B cell (primary cell): ENCODE data around the gene GNGT1. TPM values are rescaled to one million over a fixed set of nuclear protein-coding genes. Genes with fewer than 3 reads are reported as not detected.

ENCODE experiments used
- ATAC-seq: fragments of 200-7000 bp; cut with Tn5 transposase; one replicate; pipeline ENCODE4 v1.10.0; 2021; ENCODE audit warnings: low read depth, mild to moderate bottlenecking, moderate number of reproducible peaks, moderate library complexity
- CTCF ChIA-PET: fragments of 350-600 bp; sonication (Branson Sonifier 250); formaldehyde crosslinking; loops from one replicate; lab custom pipeline; 2021; ENCODE audit warnings: antibody characterized with exemption, inconsistent platforms; lab: Charles Lee
- POLR2A ChIA-PET: fragments of 350-600 bp; sonication (Branson Sonifier 250); formaldehyde crosslinking; loops from one replicate; lab custom pipeline; 2021; ENCODE audit warnings: antibody characterized with exemption; lab: Charles Lee
- DNase-seq: peaks from one replicate; pipeline ENCODE4 v3.0.0; 2013
- H2AFZ ChIP-seq: 2 replicates; pipeline ENCODE4 v1.6.1; 2012; ENCODE audit warnings: mild to moderate bottlenecking, low read depth, low read length; ENCODE audit not compliant: insufficient read depth, poor library complexity, severe bottlenecking
- H3K27ac ChIP-seq, 2 donors: 1 replicate in 1 of 2; 2 replicates in 1 of 2; pipeline ENCODE4 v1.5.1; 2012 to 2013; ENCODE audit warnings: low read length in 2 of 2, mild to moderate bottlenecking in 2 of 2, moderate library complexity in 1 of 2
- H3K27me3 ChIP-seq, 4 experiments: fragments of 200-600 bp in 1 of 4; sonication (generic) in 1 of 4; replicated peaks in 1 of 4; 1 replicate in 2 of 4; 2 replicates in 2 of 4; pipeline versions ENCODE4 v1.6.1 to v1.7.0; 2013 to 2016; ENCODE audit warnings: low read length in 3 of 4, mild to moderate bottlenecking in 2 of 4, mixed read lengths in 1 of 4, moderate library complexity in 1 of 4; ENCODE audit not compliant: insufficient read depth in 4 of 4, control insufficient read depth in 3 of 4; ENCODE audit errors: control extremely low read depth in 1 of 4
- H3K36me3 ChIP-seq, 2 experiments: replicated peaks in 1 of 2; 1 replicate in 1 of 2; 2 replicates in 1 of 2; pipeline versions ENCODE4 v1.6.1 to v1.7.1; 2013; ENCODE audit warnings: low read length in 1 of 2; ENCODE audit not compliant: insufficient read depth in 2 of 2, control insufficient read depth in 1 of 2; ENCODE audit errors: control extremely low read depth in 1 of 2, extremely low read depth in 1 of 2
- H3K4me1 ChIP-seq, 2 donors: fragments of 200-600 bp in 1 of 2; sonication (generic) in 1 of 2; 1 replicate in 1 of 2; 2 replicates in 1 of 2; pipeline versions ENCODE4 v1.5.1 to v1.6.1; 2013 to 2017; ENCODE audit warnings: low read length in 2 of 2; ENCODE audit not compliant: control insufficient read depth in 2 of 2, insufficient read depth in 2 of 2
- H3K4me2 ChIP-seq: replicated peaks from 2 replicates; pipeline ENCODE3; 2012; ENCODE audit warnings: mild to moderate bottlenecking, low read depth, low read length; ENCODE audit not compliant: poor library complexity, severe bottlenecking
- H3K4me3 ChIP-seq, 5 experiments: fragments of 200-600 bp in 1 of 5; sonication (generic) in 1 of 5; 1 replicate in 3 of 5; 2 replicates in 2 of 5; pipeline versions ENCODE4 v1.5.1 to v1.7.0; 2011 to 2016; ENCODE audit warnings: low read length in 4 of 5, mild to moderate bottlenecking in 4 of 5, low read depth in 2 of 5, control low read depth in 1 of 5, moderate library complexity in 1 of 5; ENCODE audit not compliant: insufficient read depth in 1 of 5; ENCODE audit errors: control extremely low read depth in 1 of 5, extremely low read depth in 1 of 5
- H3K79me2 ChIP-seq: fragments of 200-600 bp; sonication (generic); one replicate; pipeline ENCODE4 v1.6.0; 2016; ENCODE audit warnings: low read length; ENCODE audit not compliant: control insufficient read depth, insufficient read depth
- H3K9ac ChIP-seq: fragments of 200-600 bp; sonication (generic); 2 replicates; pipeline ENCODE4 v1.6.1; 2017; ENCODE audit warnings: mild to moderate bottlenecking, low read length, moderate library complexity
- H3K9me3 ChIP-seq, 3 donors: one replicate each; pipeline versions ENCODE4 v1.6.1 to v1.7.1; 2013; ENCODE audit warnings: low read length in 2 of 3; ENCODE audit not compliant: control insufficient read depth in 2 of 3, insufficient read depth in 1 of 3; ENCODE audit errors: control extremely low read depth in 1 of 3
- H4K20me1 ChIP-seq: 2 replicates; pipeline ENCODE4 v1.6.0; 2012; ENCODE audit warnings: mild to moderate bottlenecking, low read length; ENCODE audit not compliant: insufficient read depth, control insufficient read depth, poor library complexity, severe bottlenecking
- H3K27ac Mint-ChIP-seq: one replicate; pipeline ENCODE4 v1.8.0; 2021; ENCODE audit warnings: mixed read lengths
- H3K27me3 Mint-ChIP-seq: one replicate; pipeline ENCODE4 v1.8.0; 2021; ENCODE audit warnings: mixed read lengths
- H3K4me1 Mint-ChIP-seq: one replicate; pipeline ENCODE4 v1.8.0; 2021; ENCODE audit warnings: mixed read lengths
- H3K4me3 Mint-ChIP-seq: one replicate; pipeline ENCODE4 v1.8.0; 2021; ENCODE audit warnings: mixed read lengths
- H3K9me3 Mint-ChIP-seq: one replicate; pipeline ENCODE4 v1.8.0; 2022; ENCODE audit warnings: mixed read lengths; ENCODE audit not compliant: insufficient read depth
- EZH2 ChIP-seq: IDR thresholded peaks from 2 replicates; pipeline ENCODE4 v1.6.1; 2012; ENCODE audit warnings: borderline replicate concordance, low read depth, mild to moderate bottlenecking, moderate library complexity, low read length; ENCODE audit not compliant: insufficient read depth, poor library complexity, severe bottlenecking
- whole genome bisulfite sequencing: methylation state at CpG from one replicate; pipeline ENCODE4 v1.1.5; 2013; ENCODE audit warnings: missing lambda C conversion rate; ENCODE audit not compliant: insufficient coverage; 5-methylcytosine and 5-hydroxymethylcytosine counted together
- intact Hi-C: fragments of 100-400 bp; cut with micrococcal nuclease; formaldehyde crosslinking; loops from one replicate; pipeline ENCODE4 v1.10.0; 2022
- polyA plus RNA-seq: library from polyadenylated mRNA; depleted of rRNA; stranded (reverse); fragments of >200 nt; gene quantifications from 2 replicates; pipeline ENCODE4 v1.2.3, GENCODE V29; 2012
- total RNA-seq, 2 donors: library from RNA; stranded (reverse); fragments of 120-200 nt in 1 of 2; gene quantifications; 1 replicate in 1 of 2; 2 replicates in 1 of 2; pipeline versions ENCODE4 v1.2.3 to v1.2.4, GENCODE V29; 2013 to 2022
- TF ChIP-seq, protein P1 (sequence below): fragments of 200-600 bp; IDR thresholded peaks from one replicate; pipeline ENCODE4 v1.8.0; 2022; ENCODE audit warnings: antibody characterized with exemption, mild to moderate bottlenecking

GNGT1 gene
- total and polyA plus RNA-seq, 2 donors (not counting 1 experiment from before 2014, with no cell fraction given) = not detected

DNA sequence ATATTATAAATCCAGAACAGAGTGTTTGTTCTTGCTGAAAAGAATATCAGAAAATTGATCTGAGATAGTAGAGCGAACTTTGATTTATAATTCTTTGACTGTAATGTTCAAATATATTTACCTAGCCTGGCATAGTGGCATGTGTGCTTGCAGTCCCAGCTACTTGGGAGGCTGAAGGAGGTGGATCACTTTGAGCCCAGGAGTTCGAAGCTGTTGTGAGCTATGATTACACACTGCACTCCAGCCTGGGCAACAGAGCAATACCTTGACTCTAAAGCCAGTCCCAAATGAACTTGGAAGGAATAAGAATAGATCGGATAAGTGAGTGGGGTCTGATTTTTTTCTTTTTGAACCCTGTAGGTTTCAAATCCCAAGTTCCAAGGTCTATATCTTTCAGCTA lies 38.7 kb downstream of the GNGT1 start:
- H3K27ac ChIP-seq = no peak overlapping the region
- no peak overlapping the region for H3K4me2 ChIP-seq
- Mint-ChIP-seq H3K4me1 (peaks cover 2% of the 10 kb centered on the region), H3K9me3 (no peaks in the 10 kb centered on the region), H3K4me3 (no peak overlapping the region), H3K27ac (no peak overlapping the region), H3K27me3 (peaks cover 2% of the 10 kb centered on the region)
- H2AFZ ChIP-seq = no peak overlapping the region
- no peaks in the 10 kb centered on the region for H3K9me3 ChIP-seq
- no peaks in the 10 kb centered on the region for H3K79me2 ChIP-seq
- H3K9ac ChIP-seq = no peak overlapping the region
- CTCF ChIA-PET = no interaction called here
- H4K20me1 ChIP-seq = no peaks in the 10 kb centered on the region
- no peaks in the 10 kb centered on the region for H3K27me3 ChIP-seq
- no peak for TF ChIP-seq EZH2
- TF ChIP-seq, protein P1, sequence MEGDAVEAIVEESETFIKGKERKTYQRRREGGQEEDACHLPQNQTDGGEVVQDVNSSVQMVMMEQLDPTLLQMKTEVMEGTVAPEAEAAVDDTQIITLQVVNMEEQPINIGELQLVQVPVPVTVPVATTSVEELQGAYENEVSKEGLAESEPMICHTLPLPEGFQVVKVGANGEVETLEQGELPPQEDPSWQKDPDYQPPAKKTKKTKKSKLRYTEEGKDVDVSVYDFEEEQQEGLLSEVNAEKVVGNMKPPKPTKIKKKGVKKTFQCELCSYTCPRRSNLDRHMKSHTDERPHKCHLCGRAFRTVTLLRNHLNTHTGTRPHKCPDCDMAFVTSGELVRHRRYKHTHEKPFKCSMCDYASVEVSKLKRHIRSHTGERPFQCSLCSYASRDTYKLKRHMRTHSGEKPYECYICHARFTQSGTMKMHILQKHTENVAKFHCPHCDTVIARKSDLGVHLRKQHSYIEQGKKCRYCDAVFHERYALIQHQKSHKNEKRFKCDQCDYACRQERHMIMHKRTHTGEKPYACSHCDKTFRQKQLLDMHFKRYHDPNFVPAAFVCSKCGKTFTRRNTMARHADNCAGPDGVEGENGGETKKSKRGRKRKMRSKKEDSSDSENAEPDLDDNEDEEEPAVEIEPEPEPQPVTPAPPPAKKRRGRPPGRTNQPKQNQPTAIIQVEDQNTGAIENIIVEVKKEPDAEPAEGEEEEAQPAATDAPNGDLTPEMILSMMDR = no peak
- DNase-seq (no peak), ATAC-seq (no peak)
- H3K4me3 ChIP-seq = no peak overlapping the region
- H3K36me3 ChIP-seq = no peaks in the 10 kb centered on the region
- POLR2A ChIA-PET = no interaction called here
- intact Hi-C loops = no loop called here
- H3K4me1 ChIP-seq = no peaks in the 10 kb centered on the region
- no CpG with 5 or more reads among the region's 3 CpGs for whole genome bisulfite sequencing

DNA sequence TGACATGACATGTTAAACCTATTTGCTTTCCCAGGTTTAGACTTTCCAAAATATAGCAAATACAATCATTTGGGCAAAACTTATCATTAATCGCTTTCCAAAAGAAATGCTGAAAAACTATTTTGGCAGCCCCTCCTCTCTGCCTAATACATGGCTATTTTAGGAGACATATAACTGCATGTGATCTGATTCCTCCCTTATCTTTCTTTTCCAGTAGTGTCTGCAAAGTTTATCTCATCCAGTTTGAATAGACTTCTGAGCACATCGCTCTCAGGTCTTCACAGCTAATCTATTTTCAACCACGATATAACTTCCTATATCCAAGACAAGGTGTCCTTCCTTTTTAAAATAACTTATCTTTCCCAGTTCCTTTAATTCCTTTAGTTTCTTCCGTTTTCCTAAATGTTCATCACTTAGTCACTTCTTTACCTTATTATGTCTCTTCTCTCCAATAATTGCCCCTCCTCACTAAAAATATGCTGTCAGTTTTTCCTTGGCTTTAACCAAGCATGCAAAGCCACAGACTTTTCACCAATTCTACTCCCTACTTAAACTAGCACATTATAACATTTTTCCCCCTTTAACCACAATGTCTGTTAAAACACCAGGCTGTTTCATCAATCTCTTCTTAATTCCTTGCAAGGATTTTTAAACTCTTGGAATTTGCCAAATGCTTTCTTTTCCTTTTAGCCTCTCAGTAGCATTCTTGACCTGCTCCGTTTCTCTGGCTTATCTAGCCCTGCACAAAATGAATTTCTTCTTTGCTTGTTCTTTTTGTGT lies 39.6 kb downstream of the GNGT1 start:
- Histone ChIP-seq H3K9ac (no peak overlapping the region), H3K4me3 (no peak overlapping the region), H3K4me2 (no peak overlapping the region), H4K20me1 (no peaks in the 10 kb centered on the region), H3K9me3 (no peaks in the 10 kb centered on the region), H2AFZ (no peak overlapping the region), H3K27me3 (no peaks in the 10 kb centered on the region), H3K27ac (no peak overlapping the region), H3K4me1 (no peaks in the 10 kb centered on the region), H3K36me3 (no peaks in the 10 kb centered on the region), H3K79me2 (no peaks in the 10 kb centered on the region)
- Mint-ChIP-seq H3K9me3 (no peaks in the 10 kb centered on the region), H3K4me3 (no peak overlapping the region), H3K27me3 (peaks cover 2% of the 10 kb centered on the region), H3K4me1 (peaks cover 2% of the 10 kb centered on the region), H3K27ac (no peak overlapping the region)
- DNase-seq (no peak), ATAC-seq (no peak)
- ChIA-PET POLR2A (no interaction called here), CTCF (interaction anchor here (0.7 kb wide), 1 partner anchor 37 kb away, joined by 3 read pairs; no protein-coding TSS in a partner anchor)
- intact Hi-C loops = no loop called here
- TF ChIP-seq, protein P1 = no peak
- TF ChIP-seq EZH2 = no peak
- WGBS = 44% methylated on average over 5 of the region's 5 CpGs
